ENCODE results near the gene TMEFF2.

Gene TMEFF2

GRCh38 chr2:191983186-191983585 is 211.5 kb downstream of the TMEFF2 start:
- Histone ChIP-seq H3K4me1 (no peaks in the 10 kb centered on the region), H3K9me3 (ENCODE audit: control insufficient read depth, low read length) (no peaks in the 10 kb centered on the region), H3K9ac (no peak overlapping the region), H3K27ac (no peak overlapping the region), H3K36me3 (ENCODE audit: control insufficient read depth, insufficient read depth, low read length) (no peaks in the 10 kb centered on the region), H3K4me2 (ENCODE audit: low read length) (no peak overlapping the region), H3K27me3 (ENCODE audit: control insufficient read depth, insufficient read depth, low read length) (no peaks in the 10 kb centered on the region), H3K79me2 (no peaks in the 10 kb centered on the region), H2AFZ (no peak overlapping the region), H3K4me3 (ENCODE audit: low read depth, low read length) (no peak overlapping the region)
- no peak for TF ChIP-seq CTCF (IDR thresholded peaks at IDR 0.05)

- Histone ChIP-seq H2AFZ (no peak overlapping the region), H3K79me2 (no peaks in the 10 kb centered on the region), H3K36me3 (ENCODE audit: control insufficient read depth, insufficient read depth, low read length) (no peaks in the 10 kb centered on the region), H3K4me3 (ENCODE audit: low read depth, low read length) (no peak overlapping the region), H3K4me1 (no peaks in the 10 kb centered on the region), H3K27me3 (ENCODE audit: control insufficient read depth, insufficient read depth, low read length) (no peaks in the 10 kb centered on the region), H3K4me2 (ENCODE audit: low read length) (no peak overlapping the region), H3K9ac (no peak overlapping the region), H3K9me3 (ENCODE audit: control insufficient read depth, low read length) (no peaks in the 10 kb centered on the region), H3K27ac (no peak overlapping the region)
- TF ChIP-seq CTCF (IDR thresholded peaks at IDR 0.05), result no peak
Observed at GRCh38 chr2:191981706-191982105, 213.0 kb downstream of the TMEFF2 start.

- H3K27me3 ChIP-seq (ENCODE audit: control insufficient read depth, insufficient read depth, low read length), result no peaks in the 10 kb centered on the region
- H3K4me3 ChIP-seq (ENCODE audit: low read depth, low read length), result no peak overlapping the region
- H3K79me2 ChIP-seq, result no peaks in the 10 kb centered on the region
- H3K9me3 ChIP-seq (ENCODE audit: control insufficient read depth, low read length), result no peaks in the 10 kb centered on the region
- H3K27ac ChIP-seq, result no peak overlapping the region
- no peaks in the 10 kb centered on the region for H3K36me3 ChIP-seq (ENCODE audit: control insufficient read depth, insufficient read depth, low read length)
- H3K9ac ChIP-seq, result no peak overlapping the region
- no peak overlapping the region for H2AFZ ChIP-seq
- H3K4me1 ChIP-seq, result no peaks in the 10 kb centered on the region
- no peak for TF ChIP-seq CTCF (IDR thresholded peaks at IDR 0.05)
- H3K4me2 ChIP-seq (ENCODE audit: low read length), result no peak overlapping the region
Observed at GRCh38 chr2:191980483-191980882, 214.2 kb downstream of the TMEFF2 start.

GRCh38 chr2:191979221-191979730 is 215.5 kb downstream of the TMEFF2 start:
- no peaks in the 10 kb centered on the region for H3K9me3 ChIP-seq (ENCODE audit: control insufficient read depth, low read length)
- H3K4me3 ChIP-seq (ENCODE audit: low read depth, low read length), result no peak overlapping the region
- no peaks in the 10 kb centered on the region for H3K27me3 ChIP-seq (ENCODE audit: control insufficient read depth, insufficient read depth, low read length)
- no peak overlapping the region for H3K27ac ChIP-seq
- no peak overlapping the region for H2AFZ ChIP-seq
- no peaks in the 10 kb centered on the region for H3K79me2 ChIP-seq
- H3K4me1 ChIP-seq, result no peaks in the 10 kb centered on the region
- no peak for TF ChIP-seq CTCF (IDR thresholded peaks at IDR 0.05)
- H3K9ac ChIP-seq, result no peak overlapping the region
- no peak overlapping the region for H3K4me2 ChIP-seq (ENCODE audit: low read length)
- H3K36me3 ChIP-seq (ENCODE audit: control insufficient read depth, insufficient read depth, low read length), result no peaks in the 10 kb centered on the region

- Histone ChIP-seq H3K27ac (no peak overlapping the region), H3K27me3 (ENCODE audit: control insufficient read depth, insufficient read depth, low read length) (no peaks in the 10 kb centered on the region), H3K4me1 (no peaks in the 10 kb centered on the region), H3K9me3 (ENCODE audit: control insufficient read depth, low read length) (no peaks in the 10 kb centered on the region), H3K9ac (no peak overlapping the region), H3K4me3 (ENCODE audit: low read depth, low read length) (no peak overlapping the region), H3K36me3 (ENCODE audit: control insufficient read depth, insufficient read depth, low read length) (no peaks in the 10 kb centered on the region), H3K4me2 (ENCODE audit: low read length) (no peak overlapping the region), H2AFZ (no peak overlapping the region), H3K79me2 (no peaks in the 10 kb centered on the region)
- TF ChIP-seq CTCF (IDR thresholded peaks at IDR 0.05), result no peak
Observed at GRCh38 chr2:191977754-191978153, 217.0 kb downstream of the TMEFF2 start.
